ENCODE measurements around the gene SCOC. TPM values are rescaled to one million over a fixed set of nuclear protein-coding genes. Genes with fewer than 3 reads are reported as not detected.
"Not testable (repeated sequence)": the region's sequence is repeated elsewhere in the genome, so short reads cannot be mapped to it uniquely, and the experiment has no call there.

Gene SCOC
- total RNA-seq, 1 experiment from 2014 or later: 49.2 TPM

- no peaks in the 10 kb centered on the region for H3K27me3 Mint-ChIP-seq (ENCODE audit: insufficient read depth, unreplicated experiment)
- H3K4me3 Mint-ChIP-seq (ENCODE audit: unreplicated experiment): no peak overlapping the region
- intact Hi-C loops (cut with micrococcal nuclease): no loop called here
- ChIA-PET POLR2A (no interaction called here), CTCF (interaction anchor here (0.6 to 3.3 kb wide), 2 partner anchors 40 to 503 kb away, joined by 4 to 10 read pairs; no protein-coding TSS in a partner anchor)
- no peaks in the 10 kb centered on the region for H3K4me1 Mint-ChIP-seq (ENCODE audit: insufficient read depth, unreplicated experiment)
- no TSS peak for BruUV-seq (replicated peaks)
- H3K36me3 Mint-ChIP-seq (ENCODE audit: insufficient read depth, unreplicated experiment): peaks cover 6% of the 10 kb centered on the region
- no peak for TF ChIP-seq CTCF (IDR thresholded peaks at IDR 0.05; ENCODE audit: unreplicated experiment)
- DNase-seq (ENCODE audit: unreplicated experiment): no peak
- no peak overlapping the region for H3K27ac Mint-ChIP-seq (ENCODE audit: low read depth, unreplicated experiment)
- no peaks in the 10 kb centered on the region for H3K9me3 Mint-ChIP-seq (ENCODE audit: unreplicated experiment)
These were observed 26.7 kb downstream of the SCOC start for GRCh38 chr4:140400111-140400510.

- Mint-ChIP-seq H3K9me3 (ENCODE audit: unreplicated experiment) (no peaks in the 10 kb centered on the region), H3K27ac (ENCODE audit: low read depth, unreplicated experiment) (no peak overlapping the region), H3K4me3 (ENCODE audit: unreplicated experiment) (no peak overlapping the region), H3K4me1 (ENCODE audit: insufficient read depth, unreplicated experiment) (no peaks in the 10 kb centered on the region), H3K36me3 (ENCODE audit: insufficient read depth, unreplicated experiment) (no peaks in the 10 kb centered on the region), H3K27me3 (ENCODE audit: insufficient read depth, unreplicated experiment) (no peaks in the 10 kb centered on the region)
- DNase-seq (ENCODE audit: unreplicated experiment): no peak
- TF ChIP-seq CTCF (IDR thresholded peaks at IDR 0.05; ENCODE audit: unreplicated experiment): no peak
- POLR2A ChIA-PET: no interaction called here
- CTCF ChIA-PET: interaction anchor here (0.6 kb wide), 1 partner anchor 284 kb away, joined by 3 read pairs; no protein-coding TSS in a partner anchor
- BruUV-seq (replicated peaks): no TSS peak
- intact Hi-C loops (cut with micrococcal nuclease): no loop called here
These were observed 32.8 kb downstream of the SCOC start for GRCh38 chr4:140406292-140406691.

GRCh38 chr4:140408974-140409373 lies 35.5 kb downstream of the SCOC start:
- no peak overlapping the region for H3K27ac Mint-ChIP-seq (ENCODE audit: low read depth, unreplicated experiment)
- TF ChIP-seq CTCF (IDR thresholded peaks at IDR 0.05; ENCODE audit: unreplicated experiment): no peak
- no peaks in the 10 kb centered on the region for H3K36me3 Mint-ChIP-seq (ENCODE audit: insufficient read depth, unreplicated experiment)
- no peak for DNase-seq (ENCODE audit: unreplicated experiment)
- CTCF ChIA-PET: no interaction called here
- intact Hi-C loops (cut with micrococcal nuclease): no loop called here
- no peaks in the 10 kb centered on the region for H3K4me1 Mint-ChIP-seq (ENCODE audit: insufficient read depth, unreplicated experiment)
- no peaks in the 10 kb centered on the region for H3K27me3 Mint-ChIP-seq (ENCODE audit: insufficient read depth, unreplicated experiment)
- H3K4me3 Mint-ChIP-seq (ENCODE audit: unreplicated experiment): no peak overlapping the region
- BruUV-seq (replicated peaks): no TSS peak
- H3K9me3 Mint-ChIP-seq (ENCODE audit: unreplicated experiment): no peaks in the 10 kb centered on the region
- POLR2A ChIA-PET: interaction anchor here (0.6 kb wide), 1 partner anchor 1382 kb away, joined by 3 read pairs; no protein-coding TSS in a partner anchor

GRCh38 chr4:140413130-140413969 lies 39.9 kb downstream of the SCOC start:
- H3K27ac Mint-ChIP-seq (ENCODE audit: low read depth, unreplicated experiment); DNase-seq (ENCODE audit: unreplicated experiment); CTCF ChIA-PET; H3K4me3 Mint-ChIP-seq (ENCODE audit: unreplicated experiment); POLR2A ChIA-PET; H3K36me3 Mint-ChIP-seq (ENCODE audit: insufficient read depth, unreplicated experiment); intact Hi-C loops (cut with micrococcal nuclease); H3K4me1 Mint-ChIP-seq (ENCODE audit: insufficient read depth, unreplicated experiment); BruUV-seq (replicated peaks); H3K9me3 Mint-ChIP-seq (ENCODE audit: unreplicated experiment); H3K27me3 Mint-ChIP-seq (ENCODE audit: insufficient read depth, unreplicated experiment): not testable (repeated sequence)
